Epithelial cell of proximal tubule (primary cell): ENCODE results near the gene APOA1. TPM values are rescaled to one million over a fixed set of nuclear protein-coding genes. Genes with fewer than 3 reads are reported as not detected.

ENCODE experiments used
- DNase-seq: peaks from one replicate; pipeline ENCODE4 v3.0.0-alpha.2; 2011; ENCODE audit warnings: low read depth
- H3K4me3 ChIP-seq: 2 replicates; pipeline ENCODE4 v1.5.1; 2011; ENCODE audit warnings: low read depth, mild to moderate bottlenecking, low read length
- CTCF ChIP-seq: conservative IDR thresholded peaks from 2 replicates; pipeline ENCODE4 v1.5.1; 2012; ENCODE audit warnings: low read depth, mild to moderate bottlenecking, low read length
- total RNA-seq: library from RNA; depleted of rRNA; stranded (reverse); fragments of >200 nt; gene quantifications from 2 replicates; pipeline ENCODE4 v1.2.3, GENCODE V29; 2015

Gene APOA1
- total RNA-seq, 1 donor from 2014 or later, result not detected

GRCh38 chr11:116875194-116875593 is 37.8 kb upstream of the APOA1 start:
- H3K4me3 ChIP-seq, result no peak overlapping the region
- no peak for TF ChIP-seq CTCF
- DNase-seq, result no peak

- H3K4me3 ChIP-seq, result no peak overlapping the region
- no peak for DNase-seq
- no peak for TF ChIP-seq CTCF
These were observed 36.8 kb upstream of the APOA1 start for GRCh38 chr11:116874251-116874650.

GRCh38 chr11:116873381-116873780 is 36.0 kb upstream of the APOA1 start:
- TF ChIP-seq CTCF, result no peak
- H3K4me3 ChIP-seq, result no peak overlapping the region
- DNase-seq, result no peak

- DNase-seq, result no peak
- no peak for TF ChIP-seq CTCF
- no peak overlapping the region for H3K4me3 ChIP-seq
These were observed 33.8 kb upstream of the APOA1 start for GRCh38 chr11:116871248-116871647.

- no peak overlapping the region for H3K4me3 ChIP-seq
- no peak for TF ChIP-seq CTCF
- no peak for DNase-seq
These were observed 32.6 kb upstream of the APOA1 start for GRCh38 chr11:116870054-116870453.

GRCh38 chr11:116869610-116870009 is 32.2 kb upstream of the APOA1 start:
- no peak for TF ChIP-seq CTCF
- DNase-seq, result no peak

GRCh38 chr11:116868066-116868465 is 30.6 kb upstream of the APOA1 start:
- TF ChIP-seq CTCF, result no peak
- DNase-seq, result no peak
- no peak overlapping the region for H3K4me3 ChIP-seq

More at GRCh38 chr11:116869610-116870009, 32.2 kb upstream of the APOA1 start:
- no peak overlapping the region for H3K4me3 ChIP-seq
